HG02759 (cell line): ENCODE results near the gene STMN3.
"Not testable (repeated sequence)": the region's sequence is repeated elsewhere in the genome, so short reads cannot be mapped to it uniquely, and the experiment has no call there.

ENCODE experiments used
- ATAC-seq: cut with Tn5 transposase; IDR thresholded peaks from one replicate; pipeline ENCODE4 v1.9.1; 2021; ENCODE audit warnings: mild to moderate bottlenecking, moderate library complexity; ENCODE audit not compliant: unreplicated experiment

Gene STMN3

GRCh38 chr20:63678667-63679465, 25.6 kb upstream of the STMN3 start:
- ATAC-seq = no peak

- ATAC-seq = no peak
These were observed 24.8 kb upstream of the STMN3 start for GRCh38 chr20:63678071-63678470.

DNA sequence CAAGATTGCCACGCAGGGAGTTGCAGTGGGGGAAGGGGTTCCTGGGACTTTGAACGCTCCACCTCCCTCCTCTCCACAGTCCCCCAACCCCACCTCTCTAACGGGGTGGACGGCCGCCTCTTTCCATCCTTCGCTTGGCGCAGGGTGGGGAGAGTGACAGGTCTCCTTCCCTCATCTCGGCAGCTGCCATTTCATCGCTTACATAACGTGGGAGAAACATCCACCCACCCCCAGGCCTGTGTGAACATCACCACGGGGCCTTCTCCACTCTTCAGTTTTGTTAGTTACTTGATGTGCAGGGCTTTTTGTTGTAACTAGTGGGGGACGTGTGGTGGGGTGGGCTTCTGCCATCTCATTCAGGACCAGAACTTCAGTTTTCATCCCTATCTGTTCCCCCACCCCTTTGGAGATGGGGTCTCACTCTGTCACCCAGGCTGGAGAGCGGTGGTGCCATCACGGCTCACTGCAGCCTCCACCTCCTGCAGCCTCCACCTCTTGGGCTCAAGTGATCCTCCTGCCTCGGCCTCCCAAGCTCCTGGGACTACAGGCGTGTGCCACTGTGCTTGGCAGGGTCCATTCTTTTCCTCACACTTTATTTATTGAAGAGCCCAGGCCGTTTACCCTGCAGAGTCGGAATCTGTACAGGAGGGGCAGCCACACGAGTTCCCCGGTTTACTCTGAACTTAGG, 22.6 kb upstream of the STMN3 start:
- ATAC-seq = no peak

GRCh38 chr20:63673951-63674350, 20.7 kb upstream of the STMN3 start:
- no peak for ATAC-seq

DNA sequence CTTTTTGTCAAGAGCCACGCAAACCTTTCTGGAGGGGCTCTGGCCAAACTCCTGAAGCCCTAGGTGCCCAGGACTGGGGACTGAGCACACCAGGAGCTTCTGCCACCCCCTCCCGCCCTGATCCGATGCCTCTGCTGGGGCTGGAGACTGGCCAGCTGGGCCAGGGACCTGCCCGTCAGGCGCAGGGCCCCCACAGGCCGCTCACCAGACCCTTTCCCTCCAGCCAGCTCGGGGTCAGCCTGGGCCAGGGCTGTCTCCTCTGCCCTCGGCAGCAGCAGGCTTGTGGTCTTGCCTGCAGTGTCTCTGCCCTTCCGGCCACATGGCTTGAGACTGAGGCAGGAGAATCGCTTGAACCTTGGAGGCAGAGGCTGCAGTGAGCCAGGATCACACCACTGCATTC, 19.4 kb upstream of the STMN3 start:
- no peak for ATAC-seq

- ATAC-seq = not testable (repeated sequence)
These were observed 18.5 kb upstream of the STMN3 start for GRCh38 chr20:63671695-63672094.

GRCh38 chr20:63668351-63668750, 15.1 kb upstream of the STMN3 start:
- no peak for ATAC-seq

GRCh38 chr20:63667858-63668257, 14.6 kb upstream of the STMN3 start:
- ATAC-seq = no peak

DNA sequence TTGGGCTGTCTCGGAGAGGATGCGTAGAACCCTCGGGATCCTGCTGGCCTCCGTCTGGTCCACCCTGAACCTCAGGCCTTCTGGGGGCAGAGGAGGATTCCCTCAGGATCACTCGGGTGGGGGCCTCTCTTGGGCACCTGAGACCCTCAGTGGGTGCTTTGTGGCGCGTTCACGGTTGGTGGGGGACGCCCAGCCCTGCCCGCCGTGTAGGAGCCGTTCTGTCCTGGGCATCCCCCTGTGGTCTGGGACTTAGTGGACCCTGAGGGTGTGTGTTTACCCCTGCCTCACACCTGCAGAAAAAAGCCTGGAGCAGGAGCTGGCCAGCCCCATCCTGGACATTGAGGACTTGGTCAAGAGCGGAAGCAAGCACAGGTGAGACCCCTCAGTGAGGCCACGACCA, 12.5 kb upstream of the STMN3 start:
- no peak for ATAC-seq

GRCh38 chr20:63664861-63665594, 11.8 kb upstream of the STMN3 start:
- no peak for ATAC-seq

DNA sequence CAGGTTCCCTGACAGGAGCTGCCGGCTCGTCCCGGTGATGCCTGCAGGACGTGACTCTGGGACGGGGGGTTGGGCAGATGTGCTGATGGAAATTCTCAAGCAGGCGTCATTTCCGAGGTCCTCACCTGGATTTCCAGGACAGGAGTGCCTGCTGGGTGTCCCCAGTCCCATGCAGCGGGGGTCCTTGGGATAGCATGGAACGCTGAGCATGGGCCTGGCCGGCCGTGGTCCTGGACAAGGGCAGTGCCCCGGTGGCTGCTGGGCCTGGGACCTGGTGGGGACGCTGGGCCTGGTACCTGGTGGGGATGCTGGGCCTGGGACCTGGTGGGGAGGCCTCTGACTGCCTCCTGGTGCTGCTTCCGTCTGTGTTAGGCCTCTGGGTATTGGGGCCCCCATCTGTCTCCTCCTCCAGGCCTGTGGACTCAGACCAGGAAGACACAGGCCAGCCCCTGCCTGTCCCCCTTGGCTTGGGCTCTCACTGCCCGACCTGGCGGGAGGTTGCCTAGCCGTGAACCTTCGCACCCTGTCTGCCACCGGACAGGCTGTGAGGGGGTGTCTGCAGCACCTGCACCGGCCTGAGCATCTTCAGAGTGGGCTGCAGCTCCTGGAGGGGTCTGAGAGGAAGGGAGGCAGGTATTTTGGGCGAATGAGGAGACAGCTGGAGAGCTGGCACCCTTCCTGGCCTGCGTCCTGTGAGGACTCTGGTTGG, 11.1 kb upstream of the STMN3 start:
- ATAC-seq = no peak

GRCh38 chr20:63663332-63664066, 10.3 kb upstream of the STMN3 start:
- ATAC-seq = no peak

DNA sequence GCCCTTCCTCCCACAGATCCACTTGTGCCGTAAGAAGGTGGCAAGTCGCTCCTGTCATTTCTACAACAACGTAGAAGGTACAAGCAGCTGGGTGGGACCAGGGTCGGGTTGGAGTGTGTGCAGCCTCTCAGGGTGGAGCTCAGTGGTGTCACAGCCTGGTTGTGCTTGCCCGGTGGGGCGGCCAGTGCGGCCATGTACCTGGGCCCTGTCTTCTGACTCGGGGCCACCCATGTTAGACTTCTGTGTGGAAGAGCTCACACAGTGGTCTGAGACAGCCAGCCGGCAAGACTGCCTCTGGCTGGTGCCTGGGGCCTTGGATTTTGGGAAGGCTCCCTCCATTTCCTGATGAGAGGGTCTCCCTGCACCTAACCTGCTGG, 9.6 kb upstream of the STMN3 start:
- no peak for ATAC-seq

DNA sequence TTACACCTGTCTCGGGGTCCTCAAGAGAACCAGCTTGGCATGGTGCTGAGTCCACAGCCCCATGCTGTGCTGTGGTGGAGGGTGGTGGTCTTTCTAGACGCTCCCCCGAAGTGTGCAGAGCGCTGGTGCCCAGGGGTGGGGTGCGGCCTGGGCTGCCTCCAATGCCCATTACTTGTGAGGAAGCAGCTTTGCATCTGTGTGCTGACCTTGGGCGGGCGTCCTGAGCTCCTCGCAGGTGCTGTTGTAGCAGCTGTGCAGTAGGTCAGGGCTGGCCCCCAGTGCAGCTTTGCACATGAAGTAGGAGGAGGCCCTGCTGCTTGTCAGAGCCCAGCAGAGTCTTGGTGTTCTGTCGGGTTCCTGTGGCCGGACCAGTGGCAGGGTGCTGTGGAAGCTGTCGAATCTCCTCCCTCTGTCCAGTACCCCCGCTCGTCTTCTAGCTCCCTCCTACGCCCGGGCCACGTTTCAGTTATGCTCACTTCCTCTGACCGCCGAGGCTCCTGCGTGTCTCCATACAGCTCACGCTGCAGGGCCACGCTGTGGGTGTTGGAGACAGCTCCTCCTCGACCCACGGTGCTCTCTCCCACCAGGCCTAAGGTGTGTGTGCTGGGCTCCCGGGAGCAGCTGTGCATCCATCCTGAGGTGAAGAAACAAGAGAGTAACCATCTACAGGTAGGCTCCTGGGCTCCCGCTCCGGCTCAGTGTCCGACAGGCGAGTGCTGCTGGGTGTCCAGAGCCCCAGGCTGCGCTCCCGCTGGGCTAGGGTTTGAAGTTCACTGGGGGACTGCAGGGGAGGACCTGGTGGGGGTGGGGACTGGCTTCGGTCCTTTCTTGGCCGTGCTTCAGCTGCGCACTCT, 9.0 kb upstream of the STMN3 start:
- ATAC-seq = no peak

GRCh38 chr20:63661108-63661507, 7.9 kb upstream of the STMN3 start:
- ATAC-seq = no peak

DNA sequence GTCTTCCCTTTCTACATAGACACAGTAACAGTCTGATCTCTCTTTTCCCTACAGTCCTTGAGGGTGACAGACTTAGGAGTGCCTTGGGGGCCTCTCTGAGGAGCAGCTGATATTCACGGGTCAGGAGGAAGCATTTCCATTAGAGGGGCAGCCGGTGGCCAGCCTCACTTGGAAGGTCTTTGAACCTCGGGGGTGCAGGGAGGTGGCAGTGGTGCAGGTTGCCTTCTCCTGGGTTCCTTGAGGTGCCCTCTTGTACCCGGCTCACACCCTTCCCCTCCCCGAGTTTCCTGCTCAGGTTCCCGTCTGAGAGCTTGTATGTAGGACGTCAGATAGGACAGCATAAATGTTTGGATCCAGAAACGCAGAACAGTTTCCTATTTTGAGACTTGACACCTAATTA, 7.4 kb upstream of the STMN3 start:
- no peak for ATAC-seq

GRCh38 chr20:63660174-63660573, 7.0 kb upstream of the STMN3 start:
- not testable (repeated sequence) for ATAC-seq

- ATAC-seq = no peak
These were observed 6.1 kb upstream of the STMN3 start for GRCh38 chr20:63659370-63659769.

- peak; percentile 29 for ATAC-seq
These were observed 5.5 kb upstream of the STMN3 start for GRCh38 chr20:63658749-63659187.
